Dendritic cell treated with granulocyte-macrophage colony-stimulating factor and Interleukin-4, amounts not matched to agents 40 ng/mL and 50 ng/mL, for 4 days (primary cell): ENCODE measurements around the gene ZBTB9.
A peak's percentile ranks its signal among the peaks of the same experiment; 100 is the strongest.

Experiments used
- H3K27ac Mint-ChIP-seq: one replicate; pipeline ENCODE4 v1.8.0; 2022; ENCODE audit warnings: mild to moderate bottlenecking, mixed read lengths
- H3K27me3 Mint-ChIP-seq: one replicate; pipeline ENCODE4 v1.8.0; 2022; ENCODE audit warnings: mild to moderate bottlenecking, mixed read lengths
- H3K36me3 Mint-ChIP-seq: one replicate; pipeline ENCODE4 v1.8.0; 2022; ENCODE audit warnings: low read depth, mixed read lengths
- H3K4me1 Mint-ChIP-seq: one replicate; pipeline ENCODE4 v1.8.0; 2022; ENCODE audit warnings: low read depth, mixed read lengths
- H3K4me3 Mint-ChIP-seq: one replicate; pipeline ENCODE4 v1.8.0; 2022; ENCODE audit warnings: mild to moderate bottlenecking, moderate library complexity, mixed read lengths
- H3K9me3 Mint-ChIP-seq: one replicate; pipeline ENCODE4 v1.8.0; 2022; ENCODE audit warnings: mixed read lengths
- intact Hi-C: fragments of 100-400 bp; cut with micrococcal nuclease; formaldehyde crosslinking; loops from one replicate; pipeline ENCODE4 v1.15.0; 2022

ZBTB9 gene

DNA sequence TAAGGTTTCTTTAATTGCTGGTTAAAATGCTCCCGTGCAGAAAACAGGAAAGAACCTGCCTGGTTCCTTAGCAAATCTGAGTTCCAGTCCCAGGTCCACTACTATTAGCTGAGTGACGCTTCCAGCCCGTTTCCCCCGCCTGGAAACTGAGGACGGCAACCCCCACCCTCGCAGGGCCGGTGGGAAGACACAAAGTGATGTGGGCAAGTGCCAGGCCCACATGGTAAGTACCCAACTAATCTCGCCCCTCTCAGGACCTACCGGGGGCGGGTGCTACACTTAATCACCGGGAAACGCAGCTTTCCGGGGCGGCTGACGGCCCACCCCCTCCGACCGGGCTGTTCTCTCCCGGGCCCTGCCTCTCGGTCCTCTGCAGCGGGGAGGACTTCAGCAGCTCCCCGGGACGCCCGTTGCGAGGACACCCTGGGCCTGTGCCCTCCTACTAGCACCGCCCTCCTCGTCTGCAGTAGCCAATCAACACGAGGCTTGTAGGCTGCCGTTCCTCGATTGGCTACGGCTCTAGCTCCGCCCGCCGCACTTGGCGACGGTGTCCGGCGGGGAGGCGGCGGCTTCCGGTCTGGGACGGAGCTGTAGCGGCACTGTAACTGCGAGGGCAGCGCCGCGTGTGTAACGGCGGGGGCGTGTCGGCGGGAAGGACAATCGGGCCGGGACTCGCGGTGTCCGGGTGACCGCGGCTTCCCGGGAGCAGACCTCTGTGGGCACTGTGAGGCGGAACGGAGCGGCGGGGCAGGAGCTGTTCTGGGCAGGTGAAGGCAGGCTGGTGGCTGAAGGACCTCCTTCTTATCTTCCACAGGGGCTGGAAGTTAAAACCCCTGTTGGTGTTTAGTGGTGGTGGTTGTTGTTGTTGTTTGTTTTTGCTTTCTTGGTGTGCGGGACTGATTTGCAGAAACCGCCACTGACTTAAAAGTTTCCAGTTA lies at the start of gene ZBTB9:
ZBTB9 (plus strand) TSS at position 568 of the 938 bp plus-strand sequence. CDS start 525 bp downstream, outside the sequence.
- H3K27me3 Mint-ChIP-seq, result no peaks in the 10 kb centered on the region
- H3K36me3 Mint-ChIP-seq, result peaks cover 43% of the 10 kb centered on the region
- peak within 1 kb of the TSS; percentile 86 for H3K27ac Mint-ChIP-seq
- H3K4me3 Mint-ChIP-seq, result peak within 1 kb of the TSS; percentile 93
- intact Hi-C loops, result loop anchor here (1.0 to 5.0 kb wide), 3 partner anchors 42 to 118 kb away; partner anchors contain the start of genes KIFC1 and PHF1
- peaks cover 59% of the 10 kb centered on the region for H3K4me1 Mint-ChIP-seq
- H3K9me3 Mint-ChIP-seq, result no peaks in the 10 kb centered on the region

DNA sequence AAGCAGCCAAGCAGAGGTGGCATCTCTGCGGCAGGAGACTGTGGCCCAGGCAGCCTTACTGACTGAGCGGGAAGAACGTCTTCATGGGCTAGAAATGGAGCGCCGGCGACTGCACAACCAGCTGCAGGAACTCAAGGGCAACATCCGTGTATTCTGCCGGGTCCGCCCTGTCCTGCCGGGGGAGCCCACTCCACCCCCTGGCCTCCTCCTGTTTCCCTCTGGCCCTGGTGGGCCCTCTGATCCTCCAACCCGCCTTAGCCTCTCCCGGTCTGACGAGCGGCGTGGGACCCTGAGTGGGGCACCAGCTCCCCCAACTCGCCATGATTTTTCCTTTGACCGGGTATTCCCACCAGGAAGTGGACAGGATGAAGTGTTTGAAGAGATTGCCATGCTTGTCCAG lies 49.5 kb upstream of the ZBTB9 start:
- peaks cover 24% of the 10 kb centered on the region for H3K4me1 Mint-ChIP-seq
- no peaks in the 10 kb centered on the region for H3K27me3 Mint-ChIP-seq
- H3K27ac Mint-ChIP-seq, result peak overlapping the region; percentile 2
- H3K9me3 Mint-ChIP-seq, result no peaks in the 10 kb centered on the region
- peaks cover 10% of the 10 kb centered on the region for H3K36me3 Mint-ChIP-seq
- no peak overlapping the region for H3K4me3 Mint-ChIP-seq
- intact Hi-C loops, result no loop called here

- Mint-ChIP-seq H3K4me3 (no peak overlapping the region), H3K4me1 (peaks cover 27% of the 10 kb centered on the region), H3K9me3 (no peaks in the 10 kb centered on the region), H3K36me3 (peaks cover 13% of the 10 kb centered on the region), H3K27me3 (no peaks in the 10 kb centered on the region), H3K27ac (peak overlapping the region; percentile 0)
- intact Hi-C loops, result no loop called here
Measured at GRCh38 chr6:33405386-33405940, 48.9 kb upstream of the ZBTB9 start.

- Mint-ChIP-seq H3K9me3 (no peaks in the 10 kb centered on the region), H3K4me1 (peaks cover 27% of the 10 kb centered on the region), H3K36me3 (peaks cover 13% of the 10 kb centered on the region), H3K27ac (no peak overlapping the region), H3K4me3 (no peak overlapping the region), H3K27me3 (no peaks in the 10 kb centered on the region)
- intact Hi-C loops, result loop anchor here (2.0 kb wide), 1 partner anchor 13 kb away; no protein-coding TSS in a partner anchor
Measured at GRCh38 chr6:33406126-33406525, 48.2 kb upstream of the ZBTB9 start.

DNA sequence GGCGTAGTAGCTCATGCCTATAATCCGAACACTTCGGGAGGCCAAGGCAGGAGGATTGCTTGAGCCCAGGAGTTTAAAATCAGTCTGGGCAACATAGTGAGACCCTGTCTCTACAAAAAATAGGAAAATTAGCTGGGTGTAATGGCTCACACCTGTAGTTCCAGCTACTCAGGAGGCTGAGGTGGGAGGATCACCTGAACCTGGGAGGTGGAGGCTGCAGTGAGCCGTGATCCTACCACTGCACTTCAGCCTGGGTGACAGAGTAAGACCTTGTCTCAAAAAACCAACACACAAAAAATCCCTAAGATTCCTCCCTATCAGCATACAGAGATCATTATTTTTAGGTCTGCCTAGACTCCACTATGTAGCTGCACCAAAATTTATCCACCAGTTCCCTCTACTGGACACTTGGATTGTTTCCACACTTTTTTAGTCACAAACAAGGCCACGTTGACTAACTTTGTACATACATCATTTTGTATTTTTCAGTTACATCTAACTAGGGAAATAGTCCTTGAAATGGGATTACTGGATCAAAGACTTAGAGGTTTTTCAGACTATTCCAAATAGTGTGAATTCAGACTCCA lies 47.2 kb upstream of the ZBTB9 start:
- Mint-ChIP-seq H3K9me3 (no peaks in the 10 kb centered on the region), H3K4me1 (peaks cover 37% of the 10 kb centered on the region), H3K36me3 (peaks cover 14% of the 10 kb centered on the region), H3K4me3 (no peak overlapping the region), H3K27me3 (no peaks in the 10 kb centered on the region), H3K27ac (no peak overlapping the region)
- intact Hi-C loops, result loop anchor here (2.0 kb wide), 1 partner anchor 14 kb away; no protein-coding TSS in a partner anchor

- Mint-ChIP-seq H3K36me3 (peaks cover 35% of the 10 kb centered on the region), H3K9me3 (no peaks in the 10 kb centered on the region), H3K27ac (peak overlapping the region; percentile 94), H3K27me3 (no peaks in the 10 kb centered on the region), H3K4me1 (peaks cover 40% of the 10 kb centered on the region), H3K4me3 (peak overlapping the region; percentile 82)
- intact Hi-C loops, result loop anchor here (1.0 to 5.0 kb wide), 2 partner anchors 19 to 42 kb away; partner anchors contain the start of genes KIFC1 and ZBTB9
Measured at GRCh38 chr6:33410050-33410710, 44.2 kb upstream of the ZBTB9 start.

DNA sequence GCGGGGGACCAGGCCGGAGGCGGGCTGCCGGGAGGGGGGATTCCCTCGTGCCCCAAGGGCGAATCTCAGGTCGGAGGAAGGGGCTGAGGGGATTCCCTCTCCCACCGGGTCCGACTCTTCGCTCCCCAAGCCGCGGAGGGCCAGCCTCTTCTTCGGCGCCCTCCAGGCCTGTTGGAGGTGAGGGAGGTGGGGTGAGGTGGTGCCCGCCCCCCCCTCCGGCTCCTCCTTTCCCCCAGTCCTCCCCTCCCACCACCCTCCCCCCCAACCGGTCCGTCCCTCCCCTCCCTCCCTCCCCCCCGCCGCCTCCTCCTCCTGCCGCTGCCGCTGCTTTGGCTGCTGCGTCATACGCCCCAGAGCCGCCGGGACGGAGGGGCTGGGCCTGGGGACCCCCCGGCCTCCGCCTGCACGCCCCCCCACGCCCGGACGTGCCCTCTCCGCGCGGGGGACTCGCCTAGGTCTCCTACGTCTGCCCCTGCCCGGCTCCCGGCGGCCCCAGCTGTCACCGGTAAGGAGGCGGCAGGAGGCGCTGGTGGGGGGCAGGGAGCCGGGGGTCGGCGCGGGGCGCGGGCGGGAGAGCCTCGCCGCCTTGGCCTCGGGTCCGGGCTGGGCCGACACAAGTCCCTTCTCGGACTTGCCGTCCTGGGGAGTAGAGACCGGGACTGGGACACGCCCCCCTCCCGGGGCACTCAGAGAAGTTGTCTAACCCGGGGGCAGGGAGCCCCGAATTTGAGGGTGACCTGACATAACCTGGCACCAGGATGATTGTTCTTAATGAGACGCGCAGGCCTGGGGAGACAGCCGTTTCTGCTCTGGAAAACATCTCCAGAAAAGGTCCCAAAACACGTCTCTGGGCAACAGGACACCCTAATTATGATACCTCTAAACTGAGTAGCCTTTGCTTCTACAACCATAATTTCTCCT lies 43.4 kb upstream of the ZBTB9 start, which contains the start of gene PHF1:
PHF1 (plus strand) TSS at position 304 of the 921 bp plus-strand sequence. CDS start 1,250 bp downstream, outside the sequence.
- Mint-ChIP-seq H3K9me3 (no peaks in the 10 kb centered on the region), H3K4me1 (peaks cover 48% of the 10 kb centered on the region), H3K4me3 (peak within 1 kb of the TSS; percentile 82), H3K27ac (peak within 1 kb of the TSS; percentile 94), H3K36me3 (peaks cover 43% of the 10 kb centered on the region), H3K27me3 (no peaks in the 10 kb centered on the region)
- intact Hi-C loops, result loop anchor here (1.0 to 5.0 kb wide), 2 partner anchors 20 to 41 kb away; partner anchors contain the start of genes KIFC1 and ZBTB9

DNA sequence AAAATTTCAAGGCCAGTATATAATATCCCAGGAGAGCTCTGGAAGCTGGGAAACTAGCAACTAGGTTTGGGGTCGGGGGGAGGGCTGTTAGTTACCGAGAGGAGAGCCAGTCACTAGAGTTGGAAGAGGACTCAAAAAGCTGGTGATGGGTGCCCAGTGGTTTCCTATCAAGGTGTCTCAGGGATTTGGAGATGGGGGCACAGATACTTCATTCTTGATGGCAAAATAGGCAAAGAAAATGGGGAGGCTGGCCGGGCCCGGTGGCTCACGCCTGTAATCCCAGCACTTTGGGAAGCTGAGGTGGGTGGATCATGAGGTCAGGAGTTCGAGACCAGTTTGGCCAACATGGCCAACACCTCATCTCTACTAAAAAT lies 42.8 kb upstream of the ZBTB9 start:
- Mint-ChIP-seq H3K36me3 (peaks cover 50% of the 10 kb centered on the region), H3K27ac (peak overlapping the region; percentile 94), H3K9me3 (no peaks in the 10 kb centered on the region), H3K4me3 (peak overlapping the region; percentile 74), H3K27me3 (no peaks in the 10 kb centered on the region), H3K4me1 (peaks cover 54% of the 10 kb centered on the region)
- intact Hi-C loops, result loop anchor here (5.0 kb wide), 1 partner anchor 41 kb away; the partner anchor contains the start of gene ZBTB9

GRCh38 chr6:33412140-33413009 lies 42.0 kb upstream of the ZBTB9 start:
- H3K9me3 Mint-ChIP-seq, result no peaks in the 10 kb centered on the region
- H3K4me3 Mint-ChIP-seq, result peak overlapping the region; percentile 74
- peaks cover 62% of the 10 kb centered on the region for H3K4me1 Mint-ChIP-seq
- intact Hi-C loops, result loop anchor here (5.0 kb wide), 1 partner anchor 40 kb away; the partner anchor contains the start of gene ZBTB9
- no peaks in the 10 kb centered on the region for H3K27me3 Mint-ChIP-seq
- peaks cover 55% of the 10 kb centered on the region for H3K36me3 Mint-ChIP-seq
- no peak overlapping the region for H3K27ac Mint-ChIP-seq

DNA sequence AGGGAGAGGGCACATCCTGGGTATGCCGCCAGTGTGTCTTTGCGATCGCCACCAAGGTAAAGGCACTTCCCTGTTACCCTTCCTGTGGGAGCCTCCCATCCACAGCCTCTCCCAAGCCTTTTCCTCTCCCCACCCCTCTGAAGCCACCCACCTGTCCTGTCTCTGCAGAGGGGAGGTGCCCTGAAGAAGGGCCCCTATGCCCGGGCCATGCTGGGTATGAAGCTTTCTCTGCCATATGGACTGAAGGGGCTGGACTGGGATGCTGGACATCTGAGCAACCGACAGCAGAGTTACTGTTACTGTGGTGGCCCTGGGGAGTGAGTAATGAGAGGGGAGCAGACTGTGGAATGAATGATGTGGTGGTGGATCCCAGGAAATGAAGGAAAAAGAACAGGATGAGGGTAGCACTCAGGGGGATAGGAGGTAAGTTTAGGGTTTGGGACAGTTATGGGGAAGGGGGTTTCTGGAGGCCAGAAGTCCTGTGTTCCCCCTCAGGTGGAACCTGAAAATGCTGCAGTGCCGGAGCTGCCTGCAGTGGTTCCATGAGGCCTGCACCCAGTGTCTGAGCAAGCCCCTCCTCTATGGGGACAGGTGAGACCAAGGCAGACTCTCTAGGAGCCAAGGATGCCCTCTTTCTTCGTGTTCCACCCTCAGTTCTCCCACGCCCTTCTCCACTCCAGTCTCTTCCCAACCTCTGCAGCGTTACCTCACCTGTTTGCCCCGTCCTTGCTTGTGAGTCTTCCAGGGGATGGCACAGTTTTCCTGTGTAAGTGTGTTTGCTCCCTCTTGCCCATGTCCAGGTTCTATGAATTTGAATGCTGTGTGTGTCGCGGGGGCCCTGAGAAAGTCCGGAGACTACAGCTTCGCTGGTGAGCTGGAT lies 40.9 kb upstream of the ZBTB9 start:
- no peak overlapping the region for H3K4me3 Mint-ChIP-seq
- H3K36me3 Mint-ChIP-seq, result peaks cover 58% of the 10 kb centered on the region
- intact Hi-C loops, result loop anchor here (5.0 kb wide), 1 partner anchor 39 kb away; the partner anchor contains the start of gene ZBTB9
- no peak overlapping the region for H3K27ac Mint-ChIP-seq
- H3K27me3 Mint-ChIP-seq, result no peaks in the 10 kb centered on the region
- no peaks in the 10 kb centered on the region for H3K9me3 Mint-ChIP-seq
- H3K4me1 Mint-ChIP-seq, result peaks cover 67% of the 10 kb centered on the region

DNA sequence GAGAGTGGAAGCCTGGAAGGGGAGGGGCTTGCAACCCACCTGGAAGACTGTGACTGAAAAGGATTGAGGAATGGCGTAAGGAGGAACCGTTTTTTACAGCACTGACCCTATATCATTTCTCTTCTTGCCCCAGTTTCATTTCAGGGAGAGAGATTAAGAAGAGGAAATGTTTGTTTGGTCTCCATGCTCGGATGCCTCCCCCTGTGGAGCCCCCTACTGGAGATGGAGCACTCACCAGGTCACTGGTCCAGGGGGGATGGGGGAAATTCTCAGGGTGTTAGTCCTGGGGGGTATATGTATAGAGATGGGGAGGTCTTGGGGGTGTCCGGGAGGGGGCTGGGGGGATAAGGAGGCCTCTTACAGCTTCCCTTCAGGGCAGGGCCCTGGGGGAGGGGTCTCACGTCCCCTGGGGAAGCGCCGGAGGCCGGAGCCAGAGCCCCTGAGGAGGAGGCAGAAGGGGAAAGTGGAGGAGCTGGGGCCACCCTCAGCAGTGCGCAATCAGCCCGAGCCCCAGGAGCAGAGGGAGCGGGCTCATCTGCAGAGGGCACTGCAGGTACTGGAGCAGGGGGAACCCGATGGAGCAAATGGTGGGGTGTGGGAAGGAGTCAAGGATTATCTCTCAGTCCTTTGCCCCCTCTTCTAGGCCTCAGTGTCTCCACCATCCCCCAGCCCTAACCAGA lies 39.6 kb upstream of the ZBTB9 start:
- peak overlapping the region; percentile 43 for H3K27ac Mint-ChIP-seq
- peaks cover 57% of the 10 kb centered on the region for H3K36me3 Mint-ChIP-seq
- H3K9me3 Mint-ChIP-seq, result no peaks in the 10 kb centered on the region
- peaks cover 2% of the 10 kb centered on the region for H3K27me3 Mint-ChIP-seq
- H3K4me1 Mint-ChIP-seq, result peaks cover 72% of the 10 kb centered on the region
- intact Hi-C loops, result loop anchor here (5.0 kb wide), 1 partner anchor 38 kb away; the partner anchor contains the start of gene ZBTB9
- H3K4me3 Mint-ChIP-seq, result no peak overlapping the region
